IMR-90 (cell line): ENCODE measurements around the gene GJC2.

Experiments used
- MAFK ChIP-seq: IDR thresholded peaks from 2 replicates; pipeline ENCODE4 v1.6.1; 2012; ENCODE audit warnings: low read depth, low read length, improper control_type of control experiment
- POLR2A ChIP-seq: IDR thresholded peaks from 2 replicates; pipeline ENCODE4 v1.6.1; 2012; ENCODE audit warnings: mild to moderate bottlenecking, low read depth, low read length
- TF ChIP-seq, protein P1 (sequence below): conservative IDR thresholded peaks from 2 replicates; pipeline ENCODE4 v1.5.1; 2012; ENCODE audit warnings: mild to moderate bottlenecking, low read depth, low read length, improper control_type of control experiment
- TF ChIP-seq, protein P2 (sequence below): fragments of 150-350 bp; IDR thresholded peaks from 2 replicates; pipeline ENCODE4 v1.6.1; 2017; ENCODE audit warnings: mild to moderate bottlenecking, antibody characterized with exemption, low read length, low read depth

GRCh38 chr1:228194921-228195812 lies 45.4 kb downstream of the GJC2 start:
- TF ChIP-seq, protein P1, sequence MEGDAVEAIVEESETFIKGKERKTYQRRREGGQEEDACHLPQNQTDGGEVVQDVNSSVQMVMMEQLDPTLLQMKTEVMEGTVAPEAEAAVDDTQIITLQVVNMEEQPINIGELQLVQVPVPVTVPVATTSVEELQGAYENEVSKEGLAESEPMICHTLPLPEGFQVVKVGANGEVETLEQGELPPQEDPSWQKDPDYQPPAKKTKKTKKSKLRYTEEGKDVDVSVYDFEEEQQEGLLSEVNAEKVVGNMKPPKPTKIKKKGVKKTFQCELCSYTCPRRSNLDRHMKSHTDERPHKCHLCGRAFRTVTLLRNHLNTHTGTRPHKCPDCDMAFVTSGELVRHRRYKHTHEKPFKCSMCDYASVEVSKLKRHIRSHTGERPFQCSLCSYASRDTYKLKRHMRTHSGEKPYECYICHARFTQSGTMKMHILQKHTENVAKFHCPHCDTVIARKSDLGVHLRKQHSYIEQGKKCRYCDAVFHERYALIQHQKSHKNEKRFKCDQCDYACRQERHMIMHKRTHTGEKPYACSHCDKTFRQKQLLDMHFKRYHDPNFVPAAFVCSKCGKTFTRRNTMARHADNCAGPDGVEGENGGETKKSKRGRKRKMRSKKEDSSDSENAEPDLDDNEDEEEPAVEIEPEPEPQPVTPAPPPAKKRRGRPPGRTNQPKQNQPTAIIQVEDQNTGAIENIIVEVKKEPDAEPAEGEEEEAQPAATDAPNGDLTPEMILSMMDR, result no peak
- TF ChIP-seq POLR2A (no peak), MAFK (no peak)
- TF ChIP-seq, protein P2, sequence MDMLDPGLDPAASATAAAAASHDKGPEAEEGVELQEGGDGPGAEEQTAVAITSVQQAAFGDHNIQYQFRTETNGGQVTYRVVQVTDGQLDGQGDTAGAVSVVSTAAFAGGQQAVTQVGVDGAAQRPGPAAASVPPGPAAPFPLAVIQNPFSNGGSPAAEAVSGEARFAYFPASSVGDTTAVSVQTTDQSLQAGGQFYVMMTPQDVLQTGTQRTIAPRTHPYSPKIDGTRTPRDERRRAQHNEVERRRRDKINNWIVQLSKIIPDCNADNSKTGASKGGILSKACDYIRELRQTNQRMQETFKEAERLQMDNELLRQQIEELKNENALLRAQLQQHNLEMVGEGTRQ, result no peak
